GM12892 (cell line): ENCODE data around the gene ONECUT2.

Source experiments
- POLR2A ChIP-seq: IDR thresholded peaks from 2 replicates; pipeline ENCODE4 v1.6.1; 2011; ENCODE audit warnings: low read depth, low read length, control low read depth
- TAF1 ChIP-seq: IDR thresholded peaks from 2 replicates; pipeline ENCODE4 v1.6.1; 2011; ENCODE audit warnings: low read depth, mild to moderate bottlenecking, control low read depth, low read length, borderline replicate concordance

GRCh38 chr18:57445488-57446319, 10.5 kb downstream of the ONECUT2 start:
- TF ChIP-seq POLR2A = no peak
- TF ChIP-seq TAF1 = no peak
